SK-N-SH (cell line): ENCODE results near the gene CCDC178.

ENCODE experiments used
- CHD2 ChIP-seq: fragments of 150-350 bp; IDR thresholded peaks from 2 replicates; pipeline ENCODE4 v1.6.1; 2018; ENCODE audit warnings: low read length; ENCODE audit not compliant: partially characterized antibody
- TAF1 ChIP-seq: IDR thresholded peaks from 2 replicates; pipeline ENCODE4 v1.6.1; 2012; ENCODE audit warnings: low read depth, mild to moderate bottlenecking, low read length, moderate library complexity, borderline replicate concordance
- TCF12 ChIP-seq: IDR thresholded peaks from 2 replicates; pipeline ENCODE4 v1.4.0; 2012
- TF ChIP-seq, protein P1 (sequence below): fragments of 200-600 bp; sonication (generic); IDR thresholded peaks from 2 replicates; pipeline ENCODE4 v1.6.1; 2017; ENCODE audit warnings: antibody characterized with exemption, mild to moderate bottlenecking, moderate library complexity

GRCh38 chr18:33421225-33421624 is 19.3 kb downstream of the CCDC178 start:
- TF ChIP-seq, protein P1, sequence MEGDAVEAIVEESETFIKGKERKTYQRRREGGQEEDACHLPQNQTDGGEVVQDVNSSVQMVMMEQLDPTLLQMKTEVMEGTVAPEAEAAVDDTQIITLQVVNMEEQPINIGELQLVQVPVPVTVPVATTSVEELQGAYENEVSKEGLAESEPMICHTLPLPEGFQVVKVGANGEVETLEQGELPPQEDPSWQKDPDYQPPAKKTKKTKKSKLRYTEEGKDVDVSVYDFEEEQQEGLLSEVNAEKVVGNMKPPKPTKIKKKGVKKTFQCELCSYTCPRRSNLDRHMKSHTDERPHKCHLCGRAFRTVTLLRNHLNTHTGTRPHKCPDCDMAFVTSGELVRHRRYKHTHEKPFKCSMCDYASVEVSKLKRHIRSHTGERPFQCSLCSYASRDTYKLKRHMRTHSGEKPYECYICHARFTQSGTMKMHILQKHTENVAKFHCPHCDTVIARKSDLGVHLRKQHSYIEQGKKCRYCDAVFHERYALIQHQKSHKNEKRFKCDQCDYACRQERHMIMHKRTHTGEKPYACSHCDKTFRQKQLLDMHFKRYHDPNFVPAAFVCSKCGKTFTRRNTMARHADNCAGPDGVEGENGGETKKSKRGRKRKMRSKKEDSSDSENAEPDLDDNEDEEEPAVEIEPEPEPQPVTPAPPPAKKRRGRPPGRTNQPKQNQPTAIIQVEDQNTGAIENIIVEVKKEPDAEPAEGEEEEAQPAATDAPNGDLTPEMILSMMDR = no peak
- TF ChIP-seq CHD2 (no peak), TAF1 (no peak), TCF12 (no peak)
